ENCODE results near the gene TRABD2B. TPM values are rescaled to one million over a fixed set of nuclear protein-coding genes. Genes with fewer than 3 reads are reported as not detected.

TRABD2B gene
- total RNA-seq, 1 donor from 2014 or later = 0.89 TPM

- no peaks in the 10 kb centered on the region for H3K9me3 ChIP-seq (ENCODE audit: insufficient read depth, low read depth, low read length)
- H3K79me2 ChIP-seq (ENCODE audit: insufficient read depth, low read length) = no peaks in the 10 kb centered on the region
- H3K27me3 ChIP-seq (ENCODE audit: insufficient read depth, low read length) = no peaks in the 10 kb centered on the region
- FAIRE-seq (no peak), DNase-seq (ENCODE audit: low read depth) (no peak)
- Mint-ChIP-seq H3K36me3 (ENCODE audit: low read depth, unreplicated experiment) (peaks cover 2% of the 10 kb centered on the region), H3K9me3 (ENCODE audit: unreplicated experiment) (peaks cover 5% of the 10 kb centered on the region), H3K4me1 (ENCODE audit: low read depth, unreplicated experiment) (peaks cover 3% of the 10 kb centered on the region), H3K4me3 (ENCODE audit: unreplicated experiment) (no peak overlapping the region), H3K27ac (ENCODE audit: unreplicated experiment) (no peak overlapping the region), H3K27me3 (ENCODE audit: low read depth, unreplicated experiment) (peaks cover 70% of the 10 kb centered on the region)
- no peak for TF ChIP-seq EZH2 (IDR thresholded peaks at IDR 0.05; ENCODE audit: insufficient read depth, low read length)
- no peak for TF ChIP-seq CTCF (IDR thresholded peaks at IDR 0.05; ENCODE audit: insufficient read depth, low read depth, low read length)
- H3K36me3 ChIP-seq (ENCODE audit: insufficient read depth, low read length) = no peaks in the 10 kb centered on the region
- no peak overlapping the region for H3K9ac ChIP-seq (ENCODE audit: low read length)
- no peak overlapping the region for H3K4me2 ChIP-seq (ENCODE audit: low read length)
- no peak overlapping the region for H2AFZ ChIP-seq (ENCODE audit: low read depth, low read length)
- no peak overlapping the region for H3K4me3 ChIP-seq (ENCODE audit: insufficient read depth, low read depth, low read length)
- H3K27ac ChIP-seq (ENCODE audit: low read depth, low read length) = no peak overlapping the region
- H3K4me1 ChIP-seq (ENCODE audit: insufficient read depth, low read length) = no peaks in the 10 kb centered on the region
- H4K20me1 ChIP-seq (ENCODE audit: insufficient read depth, low read length) = no peaks in the 10 kb centered on the region
Measured at GRCh38 chr1:47844558-47844955, 152.6 kb downstream of the TRABD2B start.

- peaks cover 5% of the 10 kb centered on the region for H3K9me3 Mint-ChIP-seq (ENCODE audit: unreplicated experiment)
- no peak overlapping the region for H3K4me3 Mint-ChIP-seq (ENCODE audit: unreplicated experiment)
- peaks cover 2% of the 10 kb centered on the region for H3K36me3 Mint-ChIP-seq (ENCODE audit: low read depth, unreplicated experiment)
- Histone ChIP-seq H4K20me1 (ENCODE audit: insufficient read depth, low read length) (no peaks in the 10 kb centered on the region), H3K79me2 (ENCODE audit: insufficient read depth, low read length) (no peaks in the 10 kb centered on the region), H3K27ac (ENCODE audit: low read depth, low read length) (no peak overlapping the region), H3K9me3 (ENCODE audit: insufficient read depth, low read depth, low read length) (no peaks in the 10 kb centered on the region), H3K4me2 (ENCODE audit: low read length) (no peak overlapping the region), H3K4me1 (ENCODE audit: insufficient read depth, low read length) (no peaks in the 10 kb centered on the region), H3K36me3 (ENCODE audit: insufficient read depth, low read length) (no peaks in the 10 kb centered on the region), H2AFZ (ENCODE audit: low read depth, low read length) (no peak overlapping the region), H3K27me3 (ENCODE audit: insufficient read depth, low read length) (no peaks in the 10 kb centered on the region), H3K9ac (ENCODE audit: low read length) (no peak overlapping the region), H3K4me3 (ENCODE audit: insufficient read depth, low read depth, low read length) (no peak overlapping the region)
- peaks cover 66% of the 10 kb centered on the region for H3K27me3 Mint-ChIP-seq (ENCODE audit: low read depth, unreplicated experiment)
- H3K27ac Mint-ChIP-seq (ENCODE audit: unreplicated experiment) = no peak overlapping the region
- TF ChIP-seq CTCF (IDR thresholded peaks at IDR 0.05; ENCODE audit: insufficient read depth, low read depth, low read length) = no peak
- TF ChIP-seq EZH2 (IDR thresholded peaks at IDR 0.05; ENCODE audit: insufficient read depth, low read length) = no peak
- FAIRE-seq (no peak), DNase-seq (ENCODE audit: low read depth) (no peak)
- peaks cover 3% of the 10 kb centered on the region for H3K4me1 Mint-ChIP-seq (ENCODE audit: low read depth, unreplicated experiment)
Measured at GRCh38 chr1:47843781-47844557, 153.2 kb downstream of the TRABD2B start.

- Mint-ChIP-seq H3K4me3 (ENCODE audit: unreplicated experiment) (peak overlapping the region; percentile 17), H3K36me3 (ENCODE audit: low read depth, unreplicated experiment) (peaks cover 6% of the 10 kb centered on the region), H3K9me3 (ENCODE audit: unreplicated experiment) (peaks cover 5% of the 10 kb centered on the region), H3K27me3 (ENCODE audit: low read depth, unreplicated experiment) (peaks cover 66% of the 10 kb centered on the region), H3K4me1 (ENCODE audit: low read depth, unreplicated experiment) (peaks cover 3% of the 10 kb centered on the region), H3K27ac (ENCODE audit: unreplicated experiment) (no peak overlapping the region)
- no peak overlapping the region for H3K4me2 ChIP-seq (ENCODE audit: low read length)
- no peaks in the 10 kb centered on the region for H3K27me3 ChIP-seq (ENCODE audit: insufficient read depth, low read length)
- H3K4me3 ChIP-seq (ENCODE audit: insufficient read depth, low read depth, low read length) = no peak overlapping the region
- no peaks in the 10 kb centered on the region for H3K9me3 ChIP-seq (ENCODE audit: insufficient read depth, low read depth, low read length)
- H2AFZ ChIP-seq (ENCODE audit: low read depth, low read length) = no peak overlapping the region
- H3K36me3 ChIP-seq (ENCODE audit: insufficient read depth, low read length) = no peaks in the 10 kb centered on the region
- TF ChIP-seq CTCF (IDR thresholded peaks at IDR 0.05; ENCODE audit: insufficient read depth, low read depth, low read length) (no peak), EZH2 (IDR thresholded peaks at IDR 0.05; ENCODE audit: insufficient read depth, low read length) (no peak)
- DNase-seq (ENCODE audit: low read depth) (no peak), FAIRE-seq (no peak)
- no peaks in the 10 kb centered on the region for H3K4me1 ChIP-seq (ENCODE audit: insufficient read depth, low read length)
- H3K9ac ChIP-seq (ENCODE audit: low read length) = no peak overlapping the region
- no peak overlapping the region for H3K27ac ChIP-seq (ENCODE audit: low read depth, low read length)
- no peaks in the 10 kb centered on the region for H4K20me1 ChIP-seq (ENCODE audit: insufficient read depth, low read length)
- no peaks in the 10 kb centered on the region for H3K79me2 ChIP-seq (ENCODE audit: insufficient read depth, low read length)
Measured at GRCh38 chr1:47843059-47843458, 154.1 kb downstream of the TRABD2B start.
